Measurements from ENCODE around the gene LEMD1. TPM values are rescaled to one million over a fixed set of nuclear protein-coding genes. Genes with fewer than 3 reads are reported as not detected.

The LEMD1 gene
- total RNA-seq, 1 donor = 0.36 TPM

GRCh38 chr1:205447457-205448341, 25.8 kb upstream of the LEMD1 start:
- TF ChIP-seq CTCF (IDR thresholded peaks at IDR 0.05; ENCODE audit: insufficient read depth, low read length) = no peak
- no peak overlapping the region for H3K4me3 ChIP-seq (ENCODE audit: low read depth, low read length)
- peak; percentile 59 for DNase-seq (ENCODE audit: low read depth)

GRCh38 chr1:205446828-205447227, 25.0 kb upstream of the LEMD1 start:
- H3K4me3 ChIP-seq (ENCODE audit: low read depth, low read length) = no peak overlapping the region
- TF ChIP-seq CTCF (IDR thresholded peaks at IDR 0.05; ENCODE audit: insufficient read depth, low read length) = no peak
- no peak for DNase-seq (ENCODE audit: low read depth)

- no peak for TF ChIP-seq CTCF (IDR thresholded peaks at IDR 0.05; ENCODE audit: insufficient read depth, low read length)
- no peak overlapping the region for H3K4me3 ChIP-seq (ENCODE audit: low read depth, low read length)
- DNase-seq (ENCODE audit: low read depth) = no peak
Observed at GRCh38 chr1:205445646-205445935, 23.7 kb upstream of the LEMD1 start.

GRCh38 chr1:205444931-205445645, 23.2 kb upstream of the LEMD1 start:
- no peak for TF ChIP-seq CTCF (IDR thresholded peaks at IDR 0.05; ENCODE audit: insufficient read depth, low read length)
- DNase-seq (ENCODE audit: low read depth) = peak; percentile 70

GRCh38 chr1:205444300-205444930, 22.6 kb upstream of the LEMD1 start:
- peak; percentile 12 for TF ChIP-seq CTCF (IDR thresholded peaks at IDR 0.05; ENCODE audit: insufficient read depth, low read length)
- peak; percentile 47 for DNase-seq (ENCODE audit: low read depth)
- H3K4me3 ChIP-seq (ENCODE audit: low read depth, low read length) = no peak overlapping the region

More at GRCh38 chr1:205444931-205445645, 23.2 kb upstream of the LEMD1 start:
- H3K4me3 ChIP-seq (ENCODE audit: low read depth, low read length) = no peak overlapping the region

GRCh38 chr1:205443585-205444299, 21.9 kb upstream of the LEMD1 start:
- no peak for DNase-seq (ENCODE audit: low read depth)
- no peak for TF ChIP-seq CTCF (IDR thresholded peaks at IDR 0.05; ENCODE audit: insufficient read depth, low read length)
- H3K4me3 ChIP-seq (ENCODE audit: low read depth, low read length) = no peak overlapping the region
